GM23338 (cell line): ENCODE results near the gene ATXN7L1. TPM values are rescaled to one million over a fixed set of nuclear protein-coding genes. Genes with fewer than 3 reads are reported as not detected.

Source experiments
- ATAC-seq: fragments of 200-7000 bp; cut with Tn5 transposase; 3 replicates; pipeline ENCODE4 v1.9.1; 2020
- DNase-seq: peaks from one replicate; pipeline ENCODE4 v3.0.0-alpha.2; 2015; ENCODE audit warnings: low spot score
- H2AFZ ChIP-seq: fragments of 200-600 bp; sonication (generic); 2 replicates; pipeline ENCODE4 v1.8.0; 2016; ENCODE audit warnings: antibody characterized with exemption, mild to moderate bottlenecking, moderate library complexity
- H3F3A ChIP-seq: fragments of 200-600 bp; sonication (generic); replicated peaks from 2 replicates; pipeline ENCODE4 v1.8.0; 2017; ENCODE audit warnings: antibody characterized with exemption, mixed run types, low read depth
- H3K27ac ChIP-seq: fragments of 200-600 bp; sonication (generic); 2 replicates; pipeline ENCODE4 v1.6.1; 2016; ENCODE audit warnings: low read depth
- H3K27me3 ChIP-seq: fragments of 200-600 bp; sonication (generic); 2 replicates; pipeline ENCODE4 v1.8.0; 2016; ENCODE audit warnings: mild to moderate bottlenecking, mixed run types, moderate library complexity; ENCODE audit not compliant: insufficient read depth
- H3K36me3 ChIP-seq: fragments of 200-600 bp; sonication (generic); 2 replicates; pipeline ENCODE4 v1.8.0; 2016; ENCODE audit warnings: mild to moderate bottlenecking; ENCODE audit not compliant: insufficient read depth
- H3K4me1 ChIP-seq: fragments of 200-600 bp; sonication (generic); 2 replicates; pipeline ENCODE4 v1.8.0; 2016; ENCODE audit warnings: mild to moderate bottlenecking, moderate library complexity; ENCODE audit not compliant: insufficient read depth
- H3K4me2 ChIP-seq: fragments of 200-600 bp; sonication (generic); 2 replicates; pipeline ENCODE4 v1.7.1; 2017; ENCODE audit warnings: mixed run types
- H3K4me3 ChIP-seq: fragments of 200-600 bp; sonication (generic); 2 replicates; pipeline ENCODE4 v1.6.1; 2016; ENCODE audit warnings: mixed run types
- H3K79me2 ChIP-seq: fragments of 200-600 bp; sonication (generic); replicated peaks from 2 replicates; pipeline ENCODE4 v1.8.0; 2017; ENCODE audit warnings: mild to moderate bottlenecking; ENCODE audit not compliant: insufficient read depth
- H3K9me2 ChIP-seq: fragments of 200-600 bp; sonication (generic); 2 replicates; pipeline ENCODE4 v1.8.0; 2017; ENCODE audit not compliant: insufficient read depth
- H4K20me1 ChIP-seq: fragments of 200-600 bp; sonication (generic); replicated peaks from 2 replicates; pipeline ENCODE4 v1.8.0; 2017; ENCODE audit warnings: mild to moderate bottlenecking; ENCODE audit not compliant: insufficient read depth
- H3K27ac Mint-ChIP-seq: 2 replicates; pipeline ENCODE4 v1.8.0; 2020; ENCODE audit warnings: inconsistent platforms, mild to moderate bottlenecking, moderate library complexity, mixed read lengths
- H3K27me3 Mint-ChIP-seq: 3 replicates; pipeline ENCODE4 v1.8.0; 2022; ENCODE audit warnings: low read depth, mild to moderate bottlenecking, moderate library complexity, mixed read lengths, inconsistent platforms; ENCODE audit not compliant: insufficient read depth, poor library complexity
- H3K36me3 Mint-ChIP-seq: 3 replicates; pipeline ENCODE4 v1.8.0; 2021; ENCODE audit warnings: low read depth, mild to moderate bottlenecking, inconsistent platforms, moderate library complexity, mixed read lengths
- H3K4me1 Mint-ChIP-seq: 3 replicates; pipeline ENCODE4 v1.8.0; 2020; ENCODE audit warnings: mild to moderate bottlenecking, inconsistent platforms, mixed read lengths
- H3K4me3 Mint-ChIP-seq: 3 replicates; pipeline ENCODE4 v1.8.0; 2021; ENCODE audit warnings: moderate library complexity, mild to moderate bottlenecking, inconsistent platforms, mixed read lengths
- H3K9me3 Mint-ChIP-seq: 3 replicates; pipeline ENCODE4 v1.8.0; 2020; ENCODE audit warnings: moderate library complexity, mild to moderate bottlenecking, inconsistent platforms, mixed read lengths
- CREB1 ChIP-seq: fragments of 250-450 bp; sonication (Bioruptor Pico); IDR thresholded peaks from 2 replicates; pipeline ENCODE4 v1.5.0; 2020; ENCODE audit warnings: low read depth, mild to moderate bottlenecking, moderate library complexity
- CTCF ChIP-seq, 2 experiments: fragments of 200-600 bp in 1 of 2; sonication (generic) in 1 of 2; conservative IDR thresholded peaks; 2 replicates each; pipeline versions ENCODE4 v1.5.1 to v1.6.1; 2016 to 2017; ENCODE audit warnings: antibody characterized with exemption in 2 of 2, low read depth in 2 of 2, mild to moderate bottlenecking in 2 of 2, moderate library complexity in 1 of 2
- ETS1 ChIP-seq: IDR thresholded peaks from 2 replicates; pipeline ENCODE4 v1.6.1; 2016; ENCODE audit warnings: antibody characterized with exemption
- EZH2 ChIP-seq: fragments of 200-600 bp; sonication (generic); IDR thresholded peaks from one replicate; pipeline ENCODE4 v1.8.0; 2017; ENCODE audit warnings: antibody characterized with exemption, mild to moderate bottlenecking, low read depth; ENCODE audit not compliant: unreplicated experiment
- EZH2phosphoT487 ChIP-seq: fragments of 200-600 bp; sonication (generic); IDR thresholded peaks from one replicate; pipeline ENCODE4 v1.8.1; 2018; ENCODE audit warnings: antibody characterized with exemption; ENCODE audit not compliant: unreplicated experiment
- NANOG ChIP-seq: IDR thresholded peaks from 2 replicates; pipeline ENCODE4 v1.6.1; 2016; ENCODE audit warnings: antibody characterized with exemption, borderline replicate concordance
- POLR2AphosphoS5 ChIP-seq: IDR thresholded peaks from 2 replicates; pipeline ENCODE4 v1.6.1; 2016; ENCODE audit warnings: antibody characterized with exemption, low read depth
- REST ChIP-seq: IDR thresholded peaks from one replicate; pipeline ENCODE4 v1.6.1; 2018; ENCODE audit warnings: antibody characterized with exemption; ENCODE audit not compliant: unreplicated experiment
- ZNF114 ChIP-seq: fragments of 250-450 bp; sonication (Bioruptor Pico); IDR thresholded peaks from 2 replicates; pipeline ENCODE4 v1.5.0; 2020; ENCODE audit warnings: mild to moderate bottlenecking, moderate library complexity
- ZNF331 ChIP-seq: fragments of 250-450 bp; sonication (Bioruptor Pico); IDR thresholded peaks from 2 replicates; pipeline ENCODE4 v1.5.0; 2020; ENCODE audit warnings: low read depth, mild to moderate bottlenecking, moderate library complexity
- ZNF462 ChIP-seq: fragments of 250-450 bp; sonication (Bioruptor Pico); IDR thresholded peaks from 2 replicates; pipeline ENCODE4 v1.5.0; 2020; ENCODE audit warnings: mild to moderate bottlenecking, moderate library complexity
- polyA plus RNA-seq: library from polyadenylated mRNA; unstranded; fragments of >200 nt; fragmentation: Nextera tagmentation; extraction: Ambion mirVana; gene quantifications from 2 replicates; pipeline ENCODE4 v1.2.1, GENCODE V29; 2016
- total RNA-seq: library from RNA; depleted of rRNA; stranded (reverse); fragments of >200 nt; shearing (Covaris generic); gene quantifications from 2 replicates; pipeline ENCODE4 v1.2.3, GENCODE V29; 2014

The ATXN7L1 gene
- total and polyA plus RNA-seq, 2 experiments from 2014 or later, result 22.8 to 29.8 TPM

DNA sequence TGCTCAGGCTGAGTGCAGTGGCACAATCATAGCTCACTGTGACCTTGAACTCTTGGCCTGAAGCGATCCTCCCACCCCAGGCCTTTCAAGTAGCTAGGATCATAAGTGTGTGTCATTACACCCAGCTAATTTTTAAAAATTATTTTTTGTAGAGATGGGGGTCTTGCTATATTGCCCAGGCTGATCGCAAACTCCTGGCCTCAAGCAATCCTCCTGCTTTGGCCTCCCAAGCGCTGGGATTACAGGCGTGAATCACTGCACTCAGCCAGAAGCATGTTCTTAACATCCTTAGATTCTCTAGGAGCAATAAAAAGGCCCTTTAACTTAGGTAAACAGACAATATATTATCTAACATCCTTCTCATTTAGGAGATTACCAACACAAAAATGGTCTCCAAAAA, 256.8 kb downstream of the ATXN7L1 start (continued):
- TF ChIP-seq ZNF114 (no peak), POLR2AphosphoS5 (no peak), ZNF331 (CRISPR knock-in tag) (no peak), EZH2phosphoT487 (no peak), CTCF (conservative IDR thresholded peaks at IDR 0.05; ENCODE audit: low read depth in 2 of 2) (no peak)

DNA sequence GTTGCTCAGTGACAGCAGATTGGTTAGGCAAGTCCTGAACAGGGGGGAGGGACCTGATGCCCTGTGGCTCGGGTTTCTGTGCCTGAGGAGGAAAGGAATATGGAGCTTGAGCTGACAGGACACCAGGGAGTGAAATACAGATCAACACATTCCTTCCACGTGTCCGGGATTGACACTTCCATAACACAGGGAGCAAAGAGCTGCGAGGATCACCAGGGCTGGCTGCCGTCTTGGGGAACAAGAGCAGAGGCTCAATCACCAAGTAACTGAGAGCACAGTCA, 258.4 kb downstream of the ATXN7L1 start:
- Histone ChIP-seq H3K9me2 (no peaks in the 10 kb centered on the region), H3K4me1 (peaks cover 9% of the 10 kb centered on the region; the same call in 1 of the 2 replicates), H4K20me1 (0 out of 2 replicates have a peak, but pooled peaks cover 14% of the 10 kb centered on the region), H3K4me3 (no peak overlapping the region), H2AFZ (no peak overlapping the region), H3K79me2 (peaks cover 4% of the 10 kb centered on the region; the same call in 1 of the 2 replicates), H3K36me3 (peaks cover 19% of the 10 kb centered on the region), H3F3A (peaks cover 6% of the 10 kb centered on the region; the same call in 1 of the 2 replicates), H3K27ac (peak overlapping the region; percentile 81; the same call in 1 of the 2 replicates), H3K27me3 (no peaks in the 10 kb centered on the region), H3K4me2 (no peak overlapping the region)
- Mint-ChIP-seq H3K36me3 (peaks cover 99% of the 10 kb centered on the region), H3K27ac (peak overlapping the region; percentile 58), H3K27me3 (peaks cover 6% of the 10 kb centered on the region), H3K4me3 (no peak overlapping the region), H3K9me3 (no peaks in the 10 kb centered on the region), H3K4me1 (peaks cover 34% of the 10 kb centered on the region)
- TF ChIP-seq NANOG, result no peak
- TF ChIP-seq REST, result no peak
- no peak for TF ChIP-seq ZNF462
- TF ChIP-seq CREB1 (CRISPR knock-in tag), result no peak
- TF ChIP-seq ETS1, result no peak
- TF ChIP-seq EZH2phosphoT487, result no peak
- no peak for TF ChIP-seq EZH2
- no peak for TF ChIP-seq POLR2AphosphoS5
- DNase-seq, result no peak
- no peak; the same call in 2 of the 3 replicates for ATAC-seq
